ENCODE measurements around the gene UGT1A5. TPM values are rescaled to one million over a fixed set of nuclear protein-coding genes. Genes with fewer than 3 reads are reported as not detected.

The UGT1A5 gene
- total RNA-seq, 1 donor from 2014 or later: not detected

- Histone ChIP-seq H3K4me2 (no peak overlapping the region), H2AFZ (replicated peaks) (no peak overlapping the region), H3K4me1 (no peaks in the 10 kb centered on the region), H4K20me1 (ENCODE audit: low read depth) (no peaks in the 10 kb centered on the region), H3K9ac (no peak overlapping the region), H3K9me3 (ENCODE audit: low read depth) (no peaks in the 10 kb centered on the region), H3K27ac (no peak overlapping the region), H3K36me3 (no peaks in the 10 kb centered on the region), H3K79me2 (ENCODE audit: low read depth) (no peaks in the 10 kb centered on the region), H3K4me3 (no peak overlapping the region), H3K27me3 (no peaks in the 10 kb centered on the region), H3F3A (ENCODE audit: low read depth) (no peaks in the 10 kb centered on the region)
- Mint-ChIP-seq H3K27ac (no peak overlapping the region), H3K36me3 (no peaks in the 10 kb centered on the region), H3K27me3 (ENCODE audit: insufficient read depth, low read depth) (peaks cover 2% of the 10 kb centered on the region), H3K4me1 (no peaks in the 10 kb centered on the region), H3K4me3 (no peak overlapping the region), H3K9me3 (peaks cover 2% of the 10 kb centered on the region)
- TF ChIP-seq EZH2phosphoT487 (IDR thresholded peaks at IDR 0.05) (no peak), EZH2 (IDR thresholded peaks at IDR 0.05) (no peak)
- TF ChIP-seq, protein P1, sequence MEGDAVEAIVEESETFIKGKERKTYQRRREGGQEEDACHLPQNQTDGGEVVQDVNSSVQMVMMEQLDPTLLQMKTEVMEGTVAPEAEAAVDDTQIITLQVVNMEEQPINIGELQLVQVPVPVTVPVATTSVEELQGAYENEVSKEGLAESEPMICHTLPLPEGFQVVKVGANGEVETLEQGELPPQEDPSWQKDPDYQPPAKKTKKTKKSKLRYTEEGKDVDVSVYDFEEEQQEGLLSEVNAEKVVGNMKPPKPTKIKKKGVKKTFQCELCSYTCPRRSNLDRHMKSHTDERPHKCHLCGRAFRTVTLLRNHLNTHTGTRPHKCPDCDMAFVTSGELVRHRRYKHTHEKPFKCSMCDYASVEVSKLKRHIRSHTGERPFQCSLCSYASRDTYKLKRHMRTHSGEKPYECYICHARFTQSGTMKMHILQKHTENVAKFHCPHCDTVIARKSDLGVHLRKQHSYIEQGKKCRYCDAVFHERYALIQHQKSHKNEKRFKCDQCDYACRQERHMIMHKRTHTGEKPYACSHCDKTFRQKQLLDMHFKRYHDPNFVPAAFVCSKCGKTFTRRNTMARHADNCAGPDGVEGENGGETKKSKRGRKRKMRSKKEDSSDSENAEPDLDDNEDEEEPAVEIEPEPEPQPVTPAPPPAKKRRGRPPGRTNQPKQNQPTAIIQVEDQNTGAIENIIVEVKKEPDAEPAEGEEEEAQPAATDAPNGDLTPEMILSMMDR (IDR thresholded peaks at IDR 0.05): no peak
- DNase-seq (ENCODE audit: low spot score): no peak
Observed at GRCh38 chr2:233807966-233808935, 95.5 kb downstream of the UGT1A5 start.

DNA sequence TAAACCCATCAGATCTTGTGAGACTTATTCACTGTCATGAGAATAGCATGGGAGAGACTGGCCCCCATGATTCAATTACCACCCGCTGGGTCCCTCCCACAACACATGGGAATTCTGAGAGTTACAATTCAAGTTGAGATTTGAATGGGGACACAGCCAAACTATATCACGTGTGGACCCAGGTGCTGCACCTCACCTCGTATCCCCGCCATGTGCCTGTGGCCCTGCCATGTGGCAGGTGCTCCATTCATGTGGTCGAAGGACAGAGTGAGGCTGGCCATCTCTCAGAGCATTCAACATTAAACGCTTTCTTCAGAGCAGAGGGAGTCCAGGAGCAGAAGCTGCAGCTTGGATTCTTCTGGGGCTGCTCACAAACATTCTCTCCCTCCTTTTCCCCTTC is 97.7 kb downstream of the UGT1A5 start:
- no peak for DNase-seq (ENCODE audit: low spot score)
- Mint-ChIP-seq H3K9me3 (no peaks in the 10 kb centered on the region), H3K27ac (no peak overlapping the region), H3K36me3 (no peaks in the 10 kb centered on the region), H3K27me3 (ENCODE audit: insufficient read depth, low read depth) (no peaks in the 10 kb centered on the region), H3K4me3 (no peak overlapping the region), H3K4me1 (no peaks in the 10 kb centered on the region)
- Histone ChIP-seq H3K4me1 (no peaks in the 10 kb centered on the region), H3K79me2 (ENCODE audit: low read depth) (no peaks in the 10 kb centered on the region), H3K36me3 (no peaks in the 10 kb centered on the region), H2AFZ (replicated peaks) (no peak overlapping the region), H3K4me2 (no peak overlapping the region), H3K9ac (no peak overlapping the region), H3F3A (ENCODE audit: low read depth) (no peaks in the 10 kb centered on the region), H3K27ac (no peak overlapping the region), H3K9me3 (ENCODE audit: low read depth) (no peaks in the 10 kb centered on the region), H4K20me1 (ENCODE audit: low read depth) (no peaks in the 10 kb centered on the region), H3K4me3 (no peak overlapping the region), H3K27me3 (no peaks in the 10 kb centered on the region)
- TF ChIP-seq EZH2 (IDR thresholded peaks at IDR 0.05) (no peak), EZH2phosphoT487 (IDR thresholded peaks at IDR 0.05) (no peak)
- TF ChIP-seq, protein P1 (IDR thresholded peaks at IDR 0.05): no peak

DNA sequence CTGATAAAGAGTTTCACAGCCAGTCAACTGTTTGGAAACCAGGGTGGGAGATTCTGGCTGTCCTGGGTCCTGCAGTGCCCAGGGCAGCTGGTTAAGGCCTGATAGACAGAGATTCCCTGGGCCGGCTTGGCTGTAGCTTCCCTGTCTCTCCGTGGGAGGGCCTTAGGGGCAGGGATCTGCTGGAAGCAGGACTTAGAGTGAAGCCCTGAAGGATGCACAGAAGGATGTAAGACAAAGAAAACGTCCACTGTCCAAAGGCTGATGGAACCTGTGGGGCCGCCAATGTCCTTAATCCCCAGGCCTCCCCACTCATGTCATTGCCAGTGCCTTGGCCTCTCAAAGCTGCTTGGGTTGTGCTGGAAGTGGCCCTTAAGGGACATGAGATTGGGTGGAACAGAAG is 98.4 kb downstream of the UGT1A5 start:
- no peak overlapping the region for H3K27ac ChIP-seq
- no peaks in the 10 kb centered on the region for H3K27me3 ChIP-seq
- Mint-ChIP-seq H3K4me1 (no peaks in the 10 kb centered on the region), H3K9me3 (no peaks in the 10 kb centered on the region), H3K36me3 (no peaks in the 10 kb centered on the region), H3K27ac (no peak overlapping the region), H3K4me3 (no peak overlapping the region), H3K27me3 (ENCODE audit: insufficient read depth, low read depth) (no peaks in the 10 kb centered on the region)
- H3K4me3 ChIP-seq: no peak overlapping the region
- H3F3A ChIP-seq (ENCODE audit: low read depth): no peaks in the 10 kb centered on the region
- TF ChIP-seq EZH2 (IDR thresholded peaks at IDR 0.05) (no peak), EZH2phosphoT487 (IDR thresholded peaks at IDR 0.05) (no peak)
- TF ChIP-seq, protein P1 (IDR thresholded peaks at IDR 0.05): no peak
- no peaks in the 10 kb centered on the region for H3K9me3 ChIP-seq (ENCODE audit: low read depth)
- no peak overlapping the region for H2AFZ ChIP-seq (replicated peaks)
- H3K79me2 ChIP-seq (ENCODE audit: low read depth): no peaks in the 10 kb centered on the region
- H3K9ac ChIP-seq: no peak overlapping the region
- no peaks in the 10 kb centered on the region for H4K20me1 ChIP-seq (ENCODE audit: low read depth)
- no peaks in the 10 kb centered on the region for H3K4me1 ChIP-seq
- H3K36me3 ChIP-seq: no peaks in the 10 kb centered on the region
- DNase-seq (ENCODE audit: low spot score): no peak
- H3K4me2 ChIP-seq: no peak overlapping the region

Measured in neural progenitor cell (in vitro differentiated cells).